CD4-positive, CD25-positive, alpha-beta regulatory T cell (primary cell): ENCODE measurements around the gene EEA1. TPM values are rescaled to one million over a fixed set of nuclear protein-coding genes. Genes with fewer than 3 reads are reported as not detected.

Experiments
- ATAC-seq, 2 donors: fragments of 150-1000 bp; cut with Tn5 transposase; one replicate each; pipeline ENCODE4 v1.10.0; 2021; ENCODE audit warnings: low read depth in 2 of 2, moderate number of reproducible peaks in 2 of 2, moderate library complexity in 1 of 2
- DNase-seq, 3 donors: peaks; one replicate each; pipeline versions ENCODE4 v3.0.0 to v3.0.0-alpha.2; 2012 to 2022; ENCODE audit warnings: mixed read lengths in 1 of 3
- H3K27ac ChIP-seq: one replicate; pipeline ENCODE4 v1.7.0; 2013; ENCODE audit warnings: mild to moderate bottlenecking, low read length; ENCODE audit not compliant: insufficient read depth, poor library complexity, severe bottlenecking
- H3K27me3 ChIP-seq: one replicate; pipeline ENCODE4 v1.7.0; 2013; ENCODE audit warnings: low read length; ENCODE audit not compliant: control insufficient read depth, insufficient read depth
- H3K36me3 ChIP-seq: one replicate; pipeline ENCODE4 v1.7.0; 2013; ENCODE audit warnings: mild to moderate bottlenecking, low read length, moderate library complexity; ENCODE audit not compliant: control insufficient read depth, insufficient read depth
- H3K4me1 ChIP-seq: 2 replicates; pipeline ENCODE4 v1.7.0; 2013; ENCODE audit warnings: mild to moderate bottlenecking, low read length; ENCODE audit not compliant: insufficient read depth, control insufficient read depth, poor library complexity, severe bottlenecking
- H3K4me3 ChIP-seq: one replicate; pipeline ENCODE4 v1.7.0; 2013; ENCODE audit warnings: low read depth, mild to moderate bottlenecking, low read length, moderate library complexity
- H3K9me3 ChIP-seq, 2 experiments: 1 replicate in 1 of 2; 2 replicates in 1 of 2; pipeline ENCODE4 v1.7.0; 2013; ENCODE audit warnings: low read length in 2 of 2, mild to moderate bottlenecking in 1 of 2, moderate library complexity in 1 of 2; ENCODE audit not compliant: control insufficient read depth in 2 of 2
- H3K27ac Mint-ChIP-seq, 3 donors: one replicate each; pipeline ENCODE4 v1.8.0; 2020 to 2022; ENCODE audit warnings: mild to moderate bottlenecking in 3 of 3, mixed read lengths in 3 of 3, moderate library complexity in 2 of 3
- H3K27me3 Mint-ChIP-seq: one replicate; pipeline ENCODE4 v1.8.0; 2022; ENCODE audit warnings: mild to moderate bottlenecking, mixed read lengths
- H3K36me3 Mint-ChIP-seq: one replicate; pipeline ENCODE4 v1.8.0; 2020; ENCODE audit warnings: mixed read lengths
- H3K4me1 Mint-ChIP-seq, 4 donors: one replicate each; pipeline ENCODE4 v1.8.0; 2020 to 2022; ENCODE audit warnings: mixed read lengths in 4 of 4, mild to moderate bottlenecking in 1 of 4
- H3K4me3 Mint-ChIP-seq, 4 donors: one replicate each; pipeline ENCODE4 v1.8.0; 2020 to 2022; ENCODE audit warnings: mild to moderate bottlenecking in 4 of 4, mixed read lengths in 4 of 4, moderate library complexity in 3 of 4
- H3K9me3 Mint-ChIP-seq, 7 donors: one replicate each; pipeline ENCODE4 v1.8.0; 2020 to 2022; ENCODE audit warnings: mixed read lengths in 7 of 7, mild to moderate bottlenecking in 3 of 7, moderate library complexity in 2 of 7
- polyA plus RNA-seq, 4 donors: library from polyadenylated mRNA; unstranded; fragments of 300-500 nt; fragmentation: Illumina TruSeq; gene quantifications; one replicate each; pipeline ENCODE4 v1.2.3, GENCODE V29; 2021
- total RNA-seq: library from RNA; stranded (reverse); gene quantifications from one replicate; pipeline ENCODE4 v1.2.3, GENCODE V29; 2022

Gene EEA1
- total and polyA plus RNA-seq, 5 donors from 2014 or later: 5.8 to 11.8 (median 6.8) TPM

- H3K4me1 ChIP-seq: no peaks in the 10 kb centered on the region
- no peak for ATAC-seq
Observed at GRCh38 chr12:92733661-92734060, 195.4 kb downstream of the EEA1 start.

DNA sequence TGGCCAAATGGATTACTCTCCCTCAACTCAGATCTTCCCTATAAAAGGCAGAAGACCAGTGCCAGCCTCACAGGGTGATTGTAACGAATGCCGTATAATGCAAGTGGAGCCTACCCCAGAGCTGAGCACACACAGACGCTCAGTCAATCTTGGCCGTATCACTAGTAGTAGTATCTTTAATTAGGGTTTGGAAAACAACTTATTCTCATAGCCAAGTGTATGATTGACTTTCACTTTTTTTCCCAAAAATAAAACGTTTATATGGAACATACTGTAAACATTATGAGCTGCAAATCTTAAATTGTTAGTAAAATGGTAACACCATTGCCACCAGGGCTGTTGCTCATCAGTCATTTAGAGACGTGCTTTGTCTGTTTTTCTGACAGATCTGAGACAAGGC lies 195.9 kb downstream of the EEA1 start:
- H3K27ac ChIP-seq: no peak overlapping the region
- no peaks in the 10 kb centered on the region for H3K36me3 ChIP-seq
- H3K4me1 ChIP-seq: no peaks in the 10 kb centered on the region
- peaks cover 12% of the 10 kb centered on the region for H3K27me3 ChIP-seq
- no peaks in the 10 kb centered on the region for H3K9me3 ChIP-seq
- Mint-ChIP-seq H3K9me3 (peaks cover 0 to 5% (median 0%) of the 10 kb centered on the region in 7 donors), H3K4me3 (no peak overlapping the region), H3K27me3 (peaks cover 17% of the 10 kb centered on the region), H3K36me3 (no peaks in the 10 kb centered on the region), H3K27ac (no peak overlapping the region), H3K4me1 (peaks cover 0 to 3% (median 0%) of the 10 kb centered on the region in 4 donors)
- no peak for ATAC-seq
- no peak for DNase-seq
- no peak overlapping the region for H3K4me3 ChIP-seq

More at GRCh38 chr12:92733661-92734060, 195.4 kb downstream of the EEA1 start:
- no peaks in the 10 kb centered on the region for H3K9me3 ChIP-seq
- H3K4me3 Mint-ChIP-seq: no peak overlapping the region
- no peak overlapping the region for H3K4me3 ChIP-seq
- H3K36me3 ChIP-seq: no peaks in the 10 kb centered on the region
- H3K36me3 Mint-ChIP-seq: no peaks in the 10 kb centered on the region
- no peak for DNase-seq
- peaks cover 0 to 3% (median 0%) of the 10 kb centered on the region in 4 donors for H3K4me1 Mint-ChIP-seq
- H3K27ac ChIP-seq: no peak overlapping the region
- no peak overlapping the region for H3K27ac Mint-ChIP-seq
- peaks cover 0 to 5% (median 0%) of the 10 kb centered on the region in 7 donors for H3K9me3 Mint-ChIP-seq
- H3K27me3 Mint-ChIP-seq: peaks cover 17% of the 10 kb centered on the region
- peaks cover 12% of the 10 kb centered on the region for H3K27me3 ChIP-seq

DNA sequence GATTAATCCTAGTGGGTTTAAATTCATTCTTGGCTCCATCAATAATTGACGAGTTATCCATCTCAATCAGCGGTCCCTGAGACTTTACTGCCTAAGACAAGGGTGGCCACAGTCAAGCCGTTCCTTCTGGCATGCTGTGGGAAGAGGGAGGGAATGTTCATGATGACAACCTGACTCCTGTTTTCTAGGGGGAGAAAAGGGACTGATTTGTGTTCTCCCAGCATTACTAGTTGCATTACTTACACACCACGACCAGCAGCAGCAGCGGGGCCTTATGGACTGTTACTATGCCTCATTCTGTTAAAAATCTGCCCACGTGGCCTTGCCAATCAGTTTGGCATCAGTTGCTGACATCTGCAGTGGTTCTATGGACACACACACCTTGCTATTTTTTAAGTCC lies 196.4 kb downstream of the EEA1 start:
- no peaks in the 10 kb centered on the region for H3K36me3 ChIP-seq
- no peaks in the 10 kb centered on the region for H3K4me1 ChIP-seq
- Mint-ChIP-seq H3K27me3 (peaks cover 17% of the 10 kb centered on the region), H3K4me3 (no peak overlapping the region), H3K27ac (no peak overlapping the region), H3K36me3 (no peaks in the 10 kb centered on the region), H3K9me3 (peaks cover 0 to 5% (median 0%) of the 10 kb centered on the region in 7 donors), H3K4me1 (peaks cover 0 to 3% (median 0%) of the 10 kb centered on the region in 4 donors)
- no peaks in the 10 kb centered on the region for H3K9me3 ChIP-seq
- H3K27ac ChIP-seq: no peak overlapping the region
- DNase-seq (no peak), ATAC-seq (no peak)
- H3K4me3 ChIP-seq: no peak overlapping the region
- peaks cover 10% of the 10 kb centered on the region for H3K27me3 ChIP-seq

DNA sequence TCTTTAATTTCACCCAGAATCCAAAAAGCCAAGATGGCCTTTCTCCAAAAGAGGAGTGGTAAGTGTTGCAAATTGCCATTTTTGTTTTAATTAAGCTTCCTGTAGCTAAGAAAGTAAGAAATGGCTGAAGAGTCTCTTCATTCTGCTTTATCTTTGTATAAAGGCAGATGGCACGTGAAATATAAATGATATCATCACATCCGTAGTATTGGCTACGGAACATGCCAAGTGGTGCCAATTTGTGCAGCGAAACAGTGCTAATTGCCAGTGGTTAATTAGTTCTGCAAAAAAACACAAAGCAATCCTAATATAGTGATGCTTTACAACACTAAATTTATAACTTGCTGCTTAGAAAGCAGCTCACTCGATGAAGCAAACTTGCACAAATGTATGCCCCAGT lies 196.9 kb downstream of the EEA1 start:
- Histone ChIP-seq H3K4me1 (no peaks in the 10 kb centered on the region), H3K27me3 (peaks cover 8% of the 10 kb centered on the region), H3K4me3 (no peak overlapping the region), H3K9me3 (no peaks in the 10 kb centered on the region), H3K36me3 (no peaks in the 10 kb centered on the region), H3K27ac (no peak overlapping the region)
- DNase-seq: no peak
- Mint-ChIP-seq H3K27me3 (peaks cover 17% of the 10 kb centered on the region), H3K27ac (no peak overlapping the region), H3K4me3 (no peak overlapping the region), H3K36me3 (no peaks in the 10 kb centered on the region), H3K4me1 (peaks cover 0 to 3% (median 0%) of the 10 kb centered on the region in 4 donors), H3K9me3 (peaks cover 0 to 5% (median 0%) of the 10 kb centered on the region in 7 donors)
- ATAC-seq: no peak

DNA sequence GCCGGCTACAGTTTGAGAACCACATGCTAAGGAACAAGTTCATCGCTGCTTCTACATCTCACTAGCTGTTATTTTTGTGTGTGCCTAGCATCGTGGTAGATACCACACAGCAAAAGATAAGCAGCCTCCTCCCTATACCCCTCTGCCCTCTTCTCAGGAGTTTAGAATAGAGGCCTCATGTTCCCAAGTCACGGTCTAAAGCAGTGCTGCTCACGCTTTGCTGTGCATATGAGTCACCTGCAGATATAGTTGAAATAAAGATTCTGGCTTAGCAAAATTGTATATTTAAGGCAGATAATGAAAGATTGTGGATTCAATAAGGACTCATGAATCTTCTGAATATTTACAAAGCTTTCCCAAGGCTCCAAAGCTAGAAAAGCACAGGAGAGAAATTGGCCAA lies 198.3 kb downstream of the EEA1 start:
- DNase-seq: no peak
- Histone ChIP-seq H3K4me3 (no peak overlapping the region), H3K27me3 (peaks cover 7% of the 10 kb centered on the region), H3K36me3 (no peaks in the 10 kb centered on the region), H3K4me1 (no peaks in the 10 kb centered on the region), H3K9me3 (peaks cover 0 to 2% of the 10 kb centered on the region in 2 experiments), H3K27ac (no peak overlapping the region)
- Mint-ChIP-seq H3K9me3 (peaks cover 0 to 3% (median 0%) of the 10 kb centered on the region in 7 donors), H3K4me3 (no peak overlapping the region), H3K27me3 (peaks cover 17% of the 10 kb centered on the region), H3K27ac (no peak overlapping the region), H3K4me1 (no peaks in the 10 kb centered on the region), H3K36me3 (no peaks in the 10 kb centered on the region)
- ATAC-seq: no peak

- Histone ChIP-seq H3K4me3 (no peak overlapping the region), H3K27ac (no peak overlapping the region), H3K9me3 (peaks cover 0 to 3% of the 10 kb centered on the region in 2 experiments), H3K27me3 (peaks cover 5% of the 10 kb centered on the region), H3K4me1 (no peaks in the 10 kb centered on the region), H3K36me3 (no peaks in the 10 kb centered on the region)
- DNase-seq: no peak
- no peak overlapping the region for H3K27ac Mint-ChIP-seq
- H3K27me3 Mint-ChIP-seq: peaks cover 15% of the 10 kb centered on the region
- H3K9me3 Mint-ChIP-seq: peaks cover 0 to 6% (median 2%) of the 10 kb centered on the region in 7 donors
- H3K36me3 Mint-ChIP-seq: no peaks in the 10 kb centered on the region
- H3K4me3 Mint-ChIP-seq: no peak overlapping the region
- H3K4me1 Mint-ChIP-seq: no peaks in the 10 kb centered on the region
- no peak for ATAC-seq
Observed at GRCh38 chr12:92729773-92730305, 199.3 kb downstream of the EEA1 start.

DNA sequence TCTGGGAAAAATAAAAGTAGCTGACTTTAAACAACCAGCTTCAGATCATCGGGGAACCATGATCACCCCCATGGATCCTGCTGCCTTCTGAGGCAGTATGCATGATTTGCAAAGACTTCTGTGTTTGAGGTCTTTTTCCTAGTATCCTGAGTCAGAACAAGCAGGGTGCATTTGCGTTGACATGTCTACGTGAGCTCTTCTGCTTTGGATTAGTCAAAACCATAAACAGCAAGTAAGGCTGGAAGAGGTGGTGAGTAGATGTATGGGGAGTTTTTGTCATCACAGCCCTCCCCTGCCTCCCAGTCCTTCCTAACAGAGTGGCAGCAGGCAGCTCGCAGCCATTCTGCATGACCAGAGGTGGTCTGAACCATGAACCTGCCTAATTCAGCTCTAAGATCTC lies 202.2 kb downstream of the EEA1 start:
- H3K4me3 Mint-ChIP-seq: no peak overlapping the region
- Histone ChIP-seq H3K36me3 (no peaks in the 10 kb centered on the region), H3K9me3 (peaks cover 3 to 9% of the 10 kb centered on the region in 2 experiments), H3K27me3 (peaks cover 2% of the 10 kb centered on the region), H3K4me3 (no peak overlapping the region), H3K4me1 (no peaks in the 10 kb centered on the region), H3K27ac (no peak overlapping the region)
- H3K36me3 Mint-ChIP-seq: no peaks in the 10 kb centered on the region
- no peak overlapping the region for H3K27ac Mint-ChIP-seq
- no peak for DNase-seq
- no peaks in the 10 kb centered on the region for H3K4me1 Mint-ChIP-seq
- H3K27me3 Mint-ChIP-seq: peaks cover 16% of the 10 kb centered on the region
- H3K9me3 Mint-ChIP-seq: peaks cover 0 to 9% (median 4%) of the 10 kb centered on the region in 7 donors
- ATAC-seq: no peak

- Histone ChIP-seq H3K27ac (no peak overlapping the region), H3K36me3 (no peaks in the 10 kb centered on the region), H3K4me3 (no peak overlapping the region), H3K27me3 (no peaks in the 10 kb centered on the region), H3K4me1 (no peaks in the 10 kb centered on the region), H3K9me3 (peaks cover 3 to 9% of the 10 kb centered on the region in 2 experiments)
- no peak for DNase-seq
- Mint-ChIP-seq H3K4me1 (no peaks in the 10 kb centered on the region), H3K36me3 (no peaks in the 10 kb centered on the region), H3K27ac (no peak overlapping the region), H3K4me3 (no peak overlapping the region), H3K9me3 (peaks cover 0 to 9% (median 4%) of the 10 kb centered on the region in 7 donors), H3K27me3 (peaks cover 8% of the 10 kb centered on the region)
- ATAC-seq: no peak
Observed at GRCh38 chr12:92722897-92723296, 206.2 kb downstream of the EEA1 start.
